Mesothelial cell of epicardium (in vitro differentiated cells): ENCODE results near the gene FTO. TPM values are rescaled to one million over a fixed set of nuclear protein-coding genes. Genes with fewer than 3 reads are reported as not detected.
A peak's percentile ranks its signal among the peaks of the same experiment; 100 is the strongest.

ENCODE experiments used
- DNase-seq, 2 experiments: peaks; one replicate each; pipeline ENCODE4 v3.0.0; 2021; ENCODE audit warnings: low spot score in 2 of 2; ENCODE audit not compliant: unreplicated experiment in 2 of 2
- H3K27ac Mint-ChIP-seq: 2 replicates; pipeline ENCODE4 v1.8.0; 2021; ENCODE audit warnings: mixed read lengths
- H3K27me3 Mint-ChIP-seq: 2 replicates; pipeline ENCODE4 v1.8.0; 2021; ENCODE audit warnings: low read depth, mixed read lengths
- H3K36me3 Mint-ChIP-seq: 2 replicates; pipeline ENCODE4 v1.8.0; 2021; ENCODE audit warnings: mixed read lengths
- H3K4me1 Mint-ChIP-seq: 2 replicates; pipeline ENCODE4 v1.8.0; 2021; ENCODE audit warnings: mixed read lengths
- H3K4me3 Mint-ChIP-seq: 2 replicates; pipeline ENCODE4 v1.8.0; 2021; ENCODE audit warnings: mild to moderate bottlenecking, moderate library complexity, mixed read lengths
- H3K9me3 Mint-ChIP-seq: 2 replicates; pipeline ENCODE4 v1.8.0; 2021; ENCODE audit warnings: mixed read lengths
- CTCF ChIP-seq: fragments of 200-600 bp; sonication (generic); IDR thresholded peaks from one replicate; pipeline ENCODE4 v1.5.0; 2021; ENCODE audit warnings: antibody characterized with exemption; ENCODE audit not compliant: unreplicated experiment
- total RNA-seq: library from RNA; stranded (reverse); gene quantifications from 3 replicates; pipeline ENCODE4 v1.2.1, GENCODE V29; 2021

The FTO gene
- total RNA-seq, 1 donor from 2014 or later: 103 TPM

- Mint-ChIP-seq H3K4me3 (no peak overlapping the region), H3K9me3 (peaks cover 10% of the 10 kb centered on the region), H3K27me3 (no peaks in the 10 kb centered on the region), H3K27ac (peak overlapping the region; percentile 3), H3K36me3 (peaks cover 28% of the 10 kb centered on the region), H3K4me1 (peaks cover 45% of the 10 kb centered on the region)
- no peak for TF ChIP-seq CTCF
- no peak for DNase-seq
Measured at GRCh38 chr16:53937161-53937880, 233.4 kb downstream of the FTO start.

- no peak overlapping the region for H3K4me3 Mint-ChIP-seq
- TF ChIP-seq CTCF: no peak
- H3K4me1 Mint-ChIP-seq: peaks cover 33% of the 10 kb centered on the region
- DNase-seq: no peak
- peaks cover 20% of the 10 kb centered on the region for H3K36me3 Mint-ChIP-seq
- H3K27me3 Mint-ChIP-seq: no peaks in the 10 kb centered on the region
- H3K9me3 Mint-ChIP-seq: peaks cover 10% of the 10 kb centered on the region
- no peak overlapping the region for H3K27ac Mint-ChIP-seq
Measured at GRCh38 chr16:53944025-53944424, 240.1 kb downstream of the FTO start.

- peak; percentile 49 for TF ChIP-seq CTCF
- H3K36me3 Mint-ChIP-seq: peaks cover 8% of the 10 kb centered on the region
- peaks cover 45% of the 10 kb centered on the region for H3K4me1 Mint-ChIP-seq
- no peaks in the 10 kb centered on the region for H3K9me3 Mint-ChIP-seq
- no peak for DNase-seq
- H3K4me3 Mint-ChIP-seq: no peak overlapping the region
- H3K27me3 Mint-ChIP-seq: no peaks in the 10 kb centered on the region
- H3K27ac Mint-ChIP-seq: no peak overlapping the region
Measured at GRCh38 chr16:53945996-53946395, 242.0 kb downstream of the FTO start.

- no peak for TF ChIP-seq CTCF
- DNase-seq: no peak
- no peak overlapping the region for H3K4me3 Mint-ChIP-seq
- H3K27me3 Mint-ChIP-seq: no peaks in the 10 kb centered on the region
- peaks cover 53% of the 10 kb centered on the region for H3K4me1 Mint-ChIP-seq
- peak overlapping the region; percentile 53 for H3K27ac Mint-ChIP-seq
- no peaks in the 10 kb centered on the region for H3K9me3 Mint-ChIP-seq
- peaks cover 4% of the 10 kb centered on the region for H3K36me3 Mint-ChIP-seq
Measured at GRCh38 chr16:53946746-53947386, 242.9 kb downstream of the FTO start.

GRCh38 chr16:53947642-53948041 is 243.7 kb downstream of the FTO start:
- TF ChIP-seq CTCF: no peak
- H3K27ac Mint-ChIP-seq: no peak overlapping the region
- no peak for DNase-seq
- H3K27me3 Mint-ChIP-seq: no peaks in the 10 kb centered on the region
- no peak overlapping the region for H3K4me3 Mint-ChIP-seq
- H3K4me1 Mint-ChIP-seq: peaks cover 61% of the 10 kb centered on the region
- H3K9me3 Mint-ChIP-seq: no peaks in the 10 kb centered on the region
- H3K36me3 Mint-ChIP-seq: no peaks in the 10 kb centered on the region
